ENCODE results near the gene DUS4L. TPM values are rescaled to one million over a fixed set of nuclear protein-coding genes. Genes with fewer than 3 reads are reported as not detected.
A peak's percentile ranks its signal among the peaks of the same experiment; 100 is the strongest.

Gene DUS4L, protein sequence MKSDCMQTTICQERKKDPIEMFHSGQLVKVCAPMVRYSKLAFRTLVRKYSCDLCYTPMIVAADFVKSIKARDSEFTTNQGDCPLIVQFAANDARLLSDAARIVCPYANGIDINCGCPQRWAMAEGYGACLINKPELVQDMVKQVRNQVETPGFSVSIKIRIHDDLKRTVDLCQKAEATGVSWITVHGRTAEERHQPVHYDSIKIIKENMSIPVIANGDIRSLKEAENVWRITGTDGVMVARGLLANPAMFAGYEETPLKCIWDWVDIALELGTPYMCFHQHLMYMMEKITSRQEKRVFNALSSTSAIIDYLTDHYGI
- 5.4 and 8.5 TPM in 2 replicates for total RNA-seq

DNA sequence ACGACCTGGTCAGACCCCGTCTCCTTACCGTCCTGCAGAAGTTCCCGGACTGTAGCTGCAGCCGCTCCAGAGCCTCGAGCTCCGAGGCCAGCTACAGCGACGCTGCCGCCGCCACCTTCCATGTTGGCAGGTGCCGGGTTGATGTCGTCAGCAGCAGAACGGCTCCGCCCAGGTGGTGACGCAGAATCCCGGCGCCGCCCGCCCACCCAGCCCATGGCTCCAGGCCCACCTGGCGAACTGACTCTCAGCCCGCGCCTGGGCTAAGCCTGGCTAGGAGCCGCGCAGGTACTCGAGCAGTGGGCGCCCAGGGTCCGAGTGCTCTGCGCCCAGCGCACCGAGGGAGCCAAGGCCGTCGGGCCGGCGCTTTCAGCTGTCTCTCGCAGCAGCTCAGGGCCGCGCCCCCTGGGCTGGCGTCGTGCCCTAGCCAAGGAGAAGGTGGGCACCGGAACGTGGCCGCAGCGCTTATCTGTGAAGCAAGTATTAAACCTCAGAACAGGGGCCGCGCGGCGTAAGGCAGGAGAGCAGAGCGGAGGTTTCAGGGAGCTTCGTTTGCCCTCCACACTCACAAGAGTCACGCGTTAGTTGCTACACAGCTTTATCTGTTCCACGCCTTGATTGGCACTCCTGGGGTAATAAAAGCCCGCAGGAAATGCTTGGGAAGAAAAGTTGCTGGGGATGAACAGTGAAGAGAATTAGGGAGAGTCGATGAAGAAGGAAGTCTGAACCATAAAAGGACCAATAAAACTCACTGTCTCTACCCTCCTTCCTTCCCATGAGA, at the start of gene DUS4L, which contains the start of gene COG5:
TSS of gene DUS4L (plus strand) at position 197 of the 778 bp plus-strand sequence. CDS start 3,100 bp downstream, outside the sequence.
TSS of gene COG5 (minus strand) at position 146 of the 778 bp plus-strand sequence. CDS start at position 122, 24 bp downstream.
- DNase-seq (ENCODE audit: insufficient read length, low spot score, missing footprints) = peak; percentile 89
- Histone ChIP-seq H3K4me1 (ENCODE audit: insufficient read depth, low read length) (peaks cover 45% of the 10 kb centered on the region), H3K79me2 (ENCODE audit: insufficient read depth, low read length) (peaks cover 48% of the 10 kb centered on the region), H3K4me2 (ENCODE audit: insufficient read depth, low read length) (peak within 1 kb of the TSS; percentile 99), H2AFZ (ENCODE audit: low read length) (peak within 1 kb of the TSS; percentile 97), H3K4me3 (ENCODE audit: insufficient read depth, low read length) (peak within 1 kb of the TSS; percentile 91), H3K27me3 (ENCODE audit: insufficient read depth, low read length) (no peaks in the 10 kb centered on the region), H3K27ac (ENCODE audit: low read depth, low read length) (peak within 1 kb of the TSS; percentile 94), H3K9me3 (ENCODE audit: low read depth, low read length) (no peaks in the 10 kb centered on the region), H3K36me3 (ENCODE audit: insufficient read depth, low read length) (no peaks in the 10 kb centered on the region), H4K20me1 (ENCODE audit: insufficient read depth, low read length) (peaks cover 4% of the 10 kb centered on the region)
- TF ChIP-seq, protein P1, sequence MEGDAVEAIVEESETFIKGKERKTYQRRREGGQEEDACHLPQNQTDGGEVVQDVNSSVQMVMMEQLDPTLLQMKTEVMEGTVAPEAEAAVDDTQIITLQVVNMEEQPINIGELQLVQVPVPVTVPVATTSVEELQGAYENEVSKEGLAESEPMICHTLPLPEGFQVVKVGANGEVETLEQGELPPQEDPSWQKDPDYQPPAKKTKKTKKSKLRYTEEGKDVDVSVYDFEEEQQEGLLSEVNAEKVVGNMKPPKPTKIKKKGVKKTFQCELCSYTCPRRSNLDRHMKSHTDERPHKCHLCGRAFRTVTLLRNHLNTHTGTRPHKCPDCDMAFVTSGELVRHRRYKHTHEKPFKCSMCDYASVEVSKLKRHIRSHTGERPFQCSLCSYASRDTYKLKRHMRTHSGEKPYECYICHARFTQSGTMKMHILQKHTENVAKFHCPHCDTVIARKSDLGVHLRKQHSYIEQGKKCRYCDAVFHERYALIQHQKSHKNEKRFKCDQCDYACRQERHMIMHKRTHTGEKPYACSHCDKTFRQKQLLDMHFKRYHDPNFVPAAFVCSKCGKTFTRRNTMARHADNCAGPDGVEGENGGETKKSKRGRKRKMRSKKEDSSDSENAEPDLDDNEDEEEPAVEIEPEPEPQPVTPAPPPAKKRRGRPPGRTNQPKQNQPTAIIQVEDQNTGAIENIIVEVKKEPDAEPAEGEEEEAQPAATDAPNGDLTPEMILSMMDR (IDR thresholded peaks at IDR 0.05; ENCODE audit: extremely low read depth, low read depth, low read length) = no peak

DNA sequence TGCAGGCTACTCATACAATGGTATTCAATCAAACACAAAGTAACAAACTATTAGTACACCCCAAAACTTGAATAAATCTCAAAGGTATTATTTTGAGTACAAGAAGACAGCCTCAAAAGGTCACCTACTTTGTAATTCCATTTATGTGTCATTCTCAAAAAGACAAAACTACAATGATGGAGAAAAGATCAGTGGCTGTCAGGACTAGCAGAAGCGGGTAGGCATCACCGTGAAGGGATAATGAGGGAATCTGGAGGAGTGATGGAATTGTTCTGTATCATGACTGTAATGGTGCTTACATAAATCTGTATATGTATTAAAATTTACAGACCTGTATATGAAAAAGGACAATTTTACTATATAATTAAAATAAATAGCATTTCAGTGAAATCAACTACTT, 37.1 kb upstream of the DUS4L start:
- Histone ChIP-seq H3K79me2 (ENCODE audit: insufficient read depth, low read length) (peaks cover 8% of the 10 kb centered on the region), H4K20me1 (ENCODE audit: insufficient read depth, low read length) (no peaks in the 10 kb centered on the region), H3K4me3 (ENCODE audit: insufficient read depth, low read length) (no peak overlapping the region), H3K4me2 (ENCODE audit: insufficient read depth, low read length) (no peak overlapping the region), H3K9me3 (ENCODE audit: low read depth, low read length) (no peaks in the 10 kb centered on the region), H2AFZ (ENCODE audit: low read length) (no peak overlapping the region), H3K27ac (ENCODE audit: low read depth, low read length) (no peak overlapping the region), H3K27me3 (ENCODE audit: insufficient read depth, low read length) (no peaks in the 10 kb centered on the region), H3K36me3 (ENCODE audit: insufficient read depth, low read length) (peaks cover 5% of the 10 kb centered on the region), H3K4me1 (ENCODE audit: insufficient read depth, low read length) (peaks cover 7% of the 10 kb centered on the region)
- TF ChIP-seq, protein P1 (IDR thresholded peaks at IDR 0.05; ENCODE audit: extremely low read depth, low read depth, low read length) = no peak
- DNase-seq (ENCODE audit: insufficient read length, low spot score, missing footprints) = no peak

DNA sequence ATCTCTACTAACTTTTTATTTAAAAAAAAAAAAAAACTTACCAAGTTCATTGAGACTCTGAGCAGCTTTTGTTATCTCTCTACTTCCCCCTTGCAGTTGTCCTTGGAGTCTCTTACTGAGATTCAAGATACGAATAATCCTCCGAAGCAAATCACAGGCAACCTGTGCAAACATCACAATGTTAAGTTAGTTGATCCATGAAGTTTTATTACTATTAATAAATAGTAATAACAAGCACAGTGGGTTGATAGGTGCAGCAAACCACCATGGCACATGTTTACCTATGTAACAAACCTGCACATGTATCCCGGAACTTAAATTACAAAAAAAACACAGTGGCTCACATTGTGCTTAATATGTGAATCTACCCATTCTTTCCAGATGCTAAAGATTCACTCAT, 36.6 kb upstream of the DUS4L start:
- Histone ChIP-seq H3K4me2 (ENCODE audit: insufficient read depth, low read length) (no peak overlapping the region), H3K36me3 (ENCODE audit: insufficient read depth, low read length) (peaks cover 5% of the 10 kb centered on the region), H3K27ac (ENCODE audit: low read depth, low read length) (no peak overlapping the region), H3K27me3 (ENCODE audit: insufficient read depth, low read length) (no peaks in the 10 kb centered on the region), H3K9me3 (ENCODE audit: low read depth, low read length) (no peaks in the 10 kb centered on the region), H3K4me3 (ENCODE audit: insufficient read depth, low read length) (no peak overlapping the region), H3K79me2 (ENCODE audit: insufficient read depth, low read length) (peaks cover 5% of the 10 kb centered on the region), H3K4me1 (ENCODE audit: insufficient read depth, low read length) (peaks cover 7% of the 10 kb centered on the region), H2AFZ (ENCODE audit: low read length) (no peak overlapping the region), H4K20me1 (ENCODE audit: insufficient read depth, low read length) (no peaks in the 10 kb centered on the region)
- no peak for DNase-seq (ENCODE audit: insufficient read length, low spot score, missing footprints)
- TF ChIP-seq, protein P1 (IDR thresholded peaks at IDR 0.05; ENCODE audit: extremely low read depth, low read depth, low read length) = no peak

DNA sequence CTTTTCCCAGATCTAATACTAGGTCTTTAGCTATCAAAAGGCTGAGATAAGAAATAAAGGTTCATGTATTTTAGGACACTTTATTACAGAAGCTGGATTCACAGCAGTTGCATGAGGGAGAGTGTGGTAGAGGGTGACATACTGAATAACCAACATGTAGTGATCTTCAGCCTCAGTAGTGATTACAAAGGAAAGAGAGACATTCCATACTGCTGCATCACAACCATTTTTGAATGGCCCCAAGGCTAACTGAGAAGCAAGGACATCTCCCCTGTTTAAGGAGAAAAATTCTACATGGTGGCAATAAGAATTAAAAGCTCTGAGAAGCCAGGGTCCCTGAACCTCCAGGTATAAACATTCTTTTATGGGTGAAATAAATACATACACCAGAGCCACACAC, 35.3 kb upstream of the DUS4L start:
- Histone ChIP-seq H3K4me2 (ENCODE audit: insufficient read depth, low read length) (no peak overlapping the region), H3K27ac (ENCODE audit: low read depth, low read length) (no peak overlapping the region), H3K4me3 (ENCODE audit: insufficient read depth, low read length) (no peak overlapping the region), H4K20me1 (ENCODE audit: insufficient read depth, low read length) (no peaks in the 10 kb centered on the region), H3K4me1 (ENCODE audit: insufficient read depth, low read length) (peaks cover 7% of the 10 kb centered on the region), H3K9me3 (ENCODE audit: low read depth, low read length) (no peaks in the 10 kb centered on the region), H2AFZ (ENCODE audit: low read length) (no peak overlapping the region), H3K27me3 (ENCODE audit: insufficient read depth, low read length) (no peaks in the 10 kb centered on the region), H3K79me2 (ENCODE audit: insufficient read depth, low read length) (peaks cover 5% of the 10 kb centered on the region), H3K36me3 (ENCODE audit: insufficient read depth, low read length) (peaks cover 5% of the 10 kb centered on the region)
- TF ChIP-seq, protein P1 (IDR thresholded peaks at IDR 0.05; ENCODE audit: extremely low read depth, low read depth, low read length) = no peak
- DNase-seq (ENCODE audit: insufficient read length, low spot score, missing footprints) = peak; percentile 30
